B cell (primary cell): Measurements from ENCODE around the gene MUL1. TPM values are rescaled to one million over a fixed set of nuclear protein-coding genes. Genes with fewer than 3 reads are reported as not detected.

Source experiments
- ATAC-seq: fragments of 200-7000 bp; cut with Tn5 transposase; one replicate; pipeline ENCODE4 v1.10.0; 2021; ENCODE audit warnings: low read depth, mild to moderate bottlenecking, moderate number of reproducible peaks, moderate library complexity
- CTCF ChIA-PET: fragments of 350-600 bp; sonication (Branson Sonifier 250); formaldehyde crosslinking; loops from one replicate; lab custom pipeline; 2021; ENCODE audit warnings: antibody characterized with exemption, inconsistent platforms; lab: Charles Lee
- POLR2A ChIA-PET: fragments of 350-600 bp; sonication (Branson Sonifier 250); formaldehyde crosslinking; loops from one replicate; lab custom pipeline; 2021; ENCODE audit warnings: antibody characterized with exemption; lab: Charles Lee
- DNase-seq: peaks from one replicate; pipeline ENCODE4 v3.0.0; 2013
- H2AFZ ChIP-seq: 2 replicates; pipeline ENCODE4 v1.6.1; 2012; ENCODE audit warnings: mild to moderate bottlenecking, low read depth, low read length; ENCODE audit not compliant: insufficient read depth, poor library complexity, severe bottlenecking
- H3K27ac ChIP-seq, 2 donors: 1 replicate in 1 of 2; 2 replicates in 1 of 2; pipeline ENCODE4 v1.5.1; 2012 to 2013; ENCODE audit warnings: low read length in 2 of 2, mild to moderate bottlenecking in 2 of 2, moderate library complexity in 1 of 2
- H3K27me3 ChIP-seq, 4 experiments: fragments of 200-600 bp in 1 of 4; sonication (generic) in 1 of 4; replicated peaks in 1 of 4; 1 replicate in 2 of 4; 2 replicates in 2 of 4; pipeline versions ENCODE4 v1.6.1 to v1.7.0; 2013 to 2016; ENCODE audit warnings: low read length in 3 of 4, mild to moderate bottlenecking in 2 of 4, mixed read lengths in 1 of 4, moderate library complexity in 1 of 4; ENCODE audit not compliant: insufficient read depth in 4 of 4, control insufficient read depth in 3 of 4; ENCODE audit errors: control extremely low read depth in 1 of 4
- H3K36me3 ChIP-seq, 2 experiments: replicated peaks in 1 of 2; 1 replicate in 1 of 2; 2 replicates in 1 of 2; pipeline versions ENCODE4 v1.6.1 to v1.7.1; 2013; ENCODE audit warnings: low read length in 1 of 2; ENCODE audit not compliant: insufficient read depth in 2 of 2, control insufficient read depth in 1 of 2; ENCODE audit errors: control extremely low read depth in 1 of 2, extremely low read depth in 1 of 2
- H3K4me1 ChIP-seq, 2 donors: fragments of 200-600 bp in 1 of 2; sonication (generic) in 1 of 2; 1 replicate in 1 of 2; 2 replicates in 1 of 2; pipeline versions ENCODE4 v1.5.1 to v1.6.1; 2013 to 2017; ENCODE audit warnings: low read length in 2 of 2; ENCODE audit not compliant: control insufficient read depth in 2 of 2, insufficient read depth in 2 of 2
- H3K4me2 ChIP-seq: replicated peaks from 2 replicates; pipeline ENCODE3; 2012; ENCODE audit warnings: mild to moderate bottlenecking, low read depth, low read length; ENCODE audit not compliant: poor library complexity, severe bottlenecking
- H3K4me3 ChIP-seq, 5 experiments: fragments of 200-600 bp in 1 of 5; sonication (generic) in 1 of 5; 1 replicate in 3 of 5; 2 replicates in 2 of 5; pipeline versions ENCODE4 v1.5.1 to v1.7.0; 2011 to 2016; ENCODE audit warnings: low read length in 4 of 5, mild to moderate bottlenecking in 4 of 5, low read depth in 2 of 5, control low read depth in 1 of 5, moderate library complexity in 1 of 5; ENCODE audit not compliant: insufficient read depth in 1 of 5; ENCODE audit errors: control extremely low read depth in 1 of 5, extremely low read depth in 1 of 5
- H3K79me2 ChIP-seq: fragments of 200-600 bp; sonication (generic); one replicate; pipeline ENCODE4 v1.6.0; 2016; ENCODE audit warnings: low read length; ENCODE audit not compliant: control insufficient read depth, insufficient read depth
- H3K9ac ChIP-seq: fragments of 200-600 bp; sonication (generic); 2 replicates; pipeline ENCODE4 v1.6.1; 2017; ENCODE audit warnings: mild to moderate bottlenecking, low read length, moderate library complexity
- H3K9me3 ChIP-seq, 3 donors: one replicate each; pipeline versions ENCODE4 v1.6.1 to v1.7.1; 2013; ENCODE audit warnings: low read length in 2 of 3; ENCODE audit not compliant: control insufficient read depth in 2 of 3, insufficient read depth in 1 of 3; ENCODE audit errors: control extremely low read depth in 1 of 3
- H4K20me1 ChIP-seq: 2 replicates; pipeline ENCODE4 v1.6.0; 2012; ENCODE audit warnings: mild to moderate bottlenecking, low read length; ENCODE audit not compliant: insufficient read depth, control insufficient read depth, poor library complexity, severe bottlenecking
- H3K27ac Mint-ChIP-seq: one replicate; pipeline ENCODE4 v1.8.0; 2021; ENCODE audit warnings: mixed read lengths
- H3K27me3 Mint-ChIP-seq: one replicate; pipeline ENCODE4 v1.8.0; 2021; ENCODE audit warnings: mixed read lengths
- H3K4me1 Mint-ChIP-seq: one replicate; pipeline ENCODE4 v1.8.0; 2021; ENCODE audit warnings: mixed read lengths
- H3K4me3 Mint-ChIP-seq: one replicate; pipeline ENCODE4 v1.8.0; 2021; ENCODE audit warnings: mixed read lengths
- H3K9me3 Mint-ChIP-seq: one replicate; pipeline ENCODE4 v1.8.0; 2022; ENCODE audit warnings: mixed read lengths; ENCODE audit not compliant: insufficient read depth
- CTCF ChIP-seq: fragments of 200-600 bp; IDR thresholded peaks from one replicate; pipeline ENCODE4 v1.8.0; 2022; ENCODE audit warnings: antibody characterized with exemption, mild to moderate bottlenecking
- EZH2 ChIP-seq: IDR thresholded peaks from 2 replicates; pipeline ENCODE4 v1.6.1; 2012; ENCODE audit warnings: borderline replicate concordance, low read depth, mild to moderate bottlenecking, moderate library complexity, low read length; ENCODE audit not compliant: insufficient read depth, poor library complexity, severe bottlenecking
- WGBS: methylation state at CpG from one replicate; pipeline ENCODE4 v1.1.5; 2013; ENCODE audit warnings: missing lambda C conversion rate; ENCODE audit not compliant: insufficient coverage; 5-methylcytosine and 5-hydroxymethylcytosine counted together
- intact Hi-C: fragments of 100-400 bp; cut with micrococcal nuclease; formaldehyde crosslinking; loops from one replicate; pipeline ENCODE4 v1.10.0; 2022
- polyA plus RNA-seq: library from polyadenylated mRNA; depleted of rRNA; stranded (reverse); fragments of >200 nt; gene quantifications from 2 replicates; pipeline ENCODE4 v1.2.3, GENCODE V29; 2012
- total RNA-seq, 2 donors: library from RNA; stranded (reverse); fragments of 120-200 nt in 1 of 2; gene quantifications; 1 replicate in 1 of 2; 2 replicates in 1 of 2; pipeline versions ENCODE4 v1.2.3 to v1.2.4, GENCODE V29; 2013 to 2022

MUL1 gene
- total and polyA plus RNA-seq, 2 donors (not counting 1 experiment from before 2014, with no cell fraction given) = 11.4 to 23.9 TPM

- peaks cover 0 to 3% of the 10 kb centered on the region in 2 donors for H3K4me1 ChIP-seq
- ATAC-seq (no peak), DNase-seq (no peak)
- H3K79me2 ChIP-seq = no peaks in the 10 kb centered on the region
- peaks cover 0 to 57% (median 18%) of the 10 kb centered on the region in 4 experiments for H3K27me3 ChIP-seq
- no peaks in the 10 kb centered on the region for H3K36me3 ChIP-seq
- H3K4me2 ChIP-seq = no peak overlapping the region
- H3K4me3 ChIP-seq = no peak overlapping the region
- no peaks in the 10 kb centered on the region for H4K20me1 ChIP-seq
- POLR2A ChIA-PET = no interaction called here
- H3K9ac ChIP-seq = no peak overlapping the region
- peaks cover 6% of the 10 kb centered on the region for H3K4me1 Mint-ChIP-seq
- H3K4me3 Mint-ChIP-seq = no peak overlapping the region
- TF ChIP-seq CTCF (no peak), EZH2 (no peak)
- H3K27ac ChIP-seq = no peak overlapping the region
- no peaks in the 10 kb centered on the region for H3K9me3 Mint-ChIP-seq
- 95% methylated on average over 2 of the region's 2 CpGs for WGBS
- H3K9me3 ChIP-seq = peaks cover 0 to 11% (median 0%) of the 10 kb centered on the region in 3 donors
- H3K27ac Mint-ChIP-seq = no peak overlapping the region
- CTCF ChIA-PET = no interaction called here
- intact Hi-C loops = no loop called here
- H3K27me3 Mint-ChIP-seq = peaks cover 61% of the 10 kb centered on the region
- H2AFZ ChIP-seq = no peak overlapping the region
Measured at GRCh38 chr1:20474333-20474975, 33.5 kb downstream of the MUL1 start.

DNA sequence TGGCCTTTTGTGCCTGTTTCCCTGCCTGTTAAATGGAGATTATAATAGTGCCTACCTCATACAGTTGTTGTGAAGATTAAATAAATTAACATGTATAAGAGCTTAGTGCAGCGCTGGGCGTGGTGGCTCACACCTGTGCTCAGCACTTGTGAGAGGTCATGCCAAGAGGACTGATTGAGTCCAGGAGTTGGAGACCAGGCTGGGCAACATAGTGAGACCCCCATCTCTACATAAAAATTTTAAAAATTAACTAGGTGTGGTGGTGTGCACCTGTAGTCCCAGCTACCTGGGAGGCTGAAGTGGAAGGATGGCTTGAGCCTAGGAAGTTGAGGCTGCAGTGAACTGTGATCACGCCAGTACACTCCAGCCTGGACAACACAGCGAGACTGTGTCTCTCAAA is 34.1 kb downstream of the MUL1 start:
- peaks cover 60% of the 10 kb centered on the region for H3K27me3 Mint-ChIP-seq
- intact Hi-C loops = no loop called here
- POLR2A ChIA-PET = interaction anchor here (0.6 kb wide), 1 partner anchor 239 kb away, joined by 7 read pairs; no protein-coding TSS in a partner anchor
- Histone ChIP-seq H3K9ac (no peak overlapping the region), H3K79me2 (no peaks in the 10 kb centered on the region), H3K27me3 (peaks cover 0 to 54% (median 18%) of the 10 kb centered on the region in 4 experiments), H4K20me1 (no peaks in the 10 kb centered on the region), H3K36me3 (no peaks in the 10 kb centered on the region), H3K27ac (no peak overlapping the region), H3K4me2 (no peak overlapping the region), H3K4me1 (peaks cover 0 to 3% of the 10 kb centered on the region in 2 donors), H2AFZ (no peak overlapping the region), H3K4me3 (no peak overlapping the region), H3K9me3 (peaks cover 0 to 11% (median 0%) of the 10 kb centered on the region in 3 donors)
- no peak overlapping the region for H3K4me3 Mint-ChIP-seq
- WGBS = no CpG with 5 or more reads among the region's 4 CpGs
- TF ChIP-seq EZH2 = no peak
- TF ChIP-seq CTCF = no peak
- peaks cover 6% of the 10 kb centered on the region for H3K4me1 Mint-ChIP-seq
- CTCF ChIA-PET = interaction anchor here (1.3 kb wide), 1 partner anchor 20 kb away, joined by 3 read pairs; no protein-coding TSS in a partner anchor
- ATAC-seq (no peak), DNase-seq (no peak)
- no peak overlapping the region for H3K27ac Mint-ChIP-seq
- no peaks in the 10 kb centered on the region for H3K9me3 Mint-ChIP-seq
